Measurements from ENCODE around the gene PLXNA1.

The PLXNA1 gene

DNA sequence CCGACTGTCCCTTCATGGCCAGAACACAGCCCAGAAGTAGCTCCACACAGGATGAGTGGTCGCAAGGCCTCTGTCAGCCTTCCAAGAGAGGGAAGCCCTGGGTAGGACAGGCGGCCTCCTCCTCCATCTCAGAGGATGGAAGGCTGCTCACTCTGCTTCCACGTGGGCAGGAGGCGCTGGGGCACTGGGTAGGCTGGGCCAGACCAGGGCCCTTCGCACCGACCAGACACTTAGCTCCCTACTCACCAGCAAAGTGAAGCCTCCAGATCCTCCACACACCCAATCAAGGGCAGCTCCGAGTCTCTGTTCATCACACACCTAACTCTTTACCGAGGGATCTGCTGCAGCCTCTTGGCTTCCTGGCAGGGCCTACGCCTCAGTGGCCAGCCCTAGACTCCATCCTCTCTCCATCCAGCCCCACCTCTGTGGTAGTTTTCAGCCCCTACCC is 24.3 kb upstream of the PLXNA1 start:
- DNase-seq (ENCODE audit: low read depth), result no peak
- TF ChIP-seq MYC (IDR thresholded peaks at IDR 0.05; ENCODE audit: low read depth, low read length), result no peak
- TF ChIP-seq, protein P1, sequence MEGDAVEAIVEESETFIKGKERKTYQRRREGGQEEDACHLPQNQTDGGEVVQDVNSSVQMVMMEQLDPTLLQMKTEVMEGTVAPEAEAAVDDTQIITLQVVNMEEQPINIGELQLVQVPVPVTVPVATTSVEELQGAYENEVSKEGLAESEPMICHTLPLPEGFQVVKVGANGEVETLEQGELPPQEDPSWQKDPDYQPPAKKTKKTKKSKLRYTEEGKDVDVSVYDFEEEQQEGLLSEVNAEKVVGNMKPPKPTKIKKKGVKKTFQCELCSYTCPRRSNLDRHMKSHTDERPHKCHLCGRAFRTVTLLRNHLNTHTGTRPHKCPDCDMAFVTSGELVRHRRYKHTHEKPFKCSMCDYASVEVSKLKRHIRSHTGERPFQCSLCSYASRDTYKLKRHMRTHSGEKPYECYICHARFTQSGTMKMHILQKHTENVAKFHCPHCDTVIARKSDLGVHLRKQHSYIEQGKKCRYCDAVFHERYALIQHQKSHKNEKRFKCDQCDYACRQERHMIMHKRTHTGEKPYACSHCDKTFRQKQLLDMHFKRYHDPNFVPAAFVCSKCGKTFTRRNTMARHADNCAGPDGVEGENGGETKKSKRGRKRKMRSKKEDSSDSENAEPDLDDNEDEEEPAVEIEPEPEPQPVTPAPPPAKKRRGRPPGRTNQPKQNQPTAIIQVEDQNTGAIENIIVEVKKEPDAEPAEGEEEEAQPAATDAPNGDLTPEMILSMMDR (IDR thresholded peaks at IDR 0.05; ENCODE audit: low read depth, low read length), result no peak
- no peak overlapping the region for H3K4me3 ChIP-seq (ENCODE audit: low read depth, low read length)

DNA sequence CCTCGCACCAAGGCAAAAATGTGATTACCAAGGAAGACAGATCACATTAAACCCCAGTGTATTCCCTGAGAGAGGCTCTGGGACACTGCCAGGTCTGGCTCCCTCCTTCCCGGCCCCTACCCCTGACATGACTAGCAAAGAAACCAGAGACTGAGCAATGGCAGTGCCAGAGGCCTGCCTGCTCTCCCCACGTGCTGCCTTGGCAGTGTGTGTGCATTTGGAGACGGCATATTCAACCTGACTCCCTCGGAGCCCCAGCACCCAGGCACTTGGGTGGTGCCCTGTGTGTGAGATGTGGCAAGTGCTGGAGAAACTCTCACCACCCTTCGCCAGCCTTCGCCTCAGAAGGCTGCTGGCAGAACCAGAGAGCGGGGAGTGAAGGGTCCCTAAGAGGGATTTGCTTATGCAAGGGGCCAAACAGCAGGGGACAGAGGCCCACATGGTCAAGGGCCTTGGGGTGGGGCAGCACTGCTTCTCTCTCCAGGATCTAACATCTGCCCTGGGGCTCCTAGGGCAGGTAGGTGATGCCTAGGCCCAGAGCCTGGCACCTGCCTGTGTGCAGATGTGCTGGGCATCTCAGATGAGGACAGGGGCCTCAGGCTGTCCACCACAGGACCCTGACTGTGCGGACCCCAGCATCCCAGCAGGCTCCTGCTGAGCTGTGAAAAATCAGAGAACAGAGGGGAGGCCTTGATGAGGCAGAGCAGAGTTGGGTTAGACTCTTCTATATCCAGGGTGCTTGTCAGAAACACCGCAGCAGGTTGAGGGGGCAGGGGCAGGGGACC is 23.6 kb upstream of the PLXNA1 start:
- no peak for DNase-seq (ENCODE audit: low read depth)
- no peak for TF ChIP-seq POLR2A (IDR thresholded peaks at IDR 0.05; ENCODE audit: extremely low read depth, insufficient read length)
- H3K4me3 ChIP-seq (ENCODE audit: low read depth, low read length), result no peak overlapping the region

DNA sequence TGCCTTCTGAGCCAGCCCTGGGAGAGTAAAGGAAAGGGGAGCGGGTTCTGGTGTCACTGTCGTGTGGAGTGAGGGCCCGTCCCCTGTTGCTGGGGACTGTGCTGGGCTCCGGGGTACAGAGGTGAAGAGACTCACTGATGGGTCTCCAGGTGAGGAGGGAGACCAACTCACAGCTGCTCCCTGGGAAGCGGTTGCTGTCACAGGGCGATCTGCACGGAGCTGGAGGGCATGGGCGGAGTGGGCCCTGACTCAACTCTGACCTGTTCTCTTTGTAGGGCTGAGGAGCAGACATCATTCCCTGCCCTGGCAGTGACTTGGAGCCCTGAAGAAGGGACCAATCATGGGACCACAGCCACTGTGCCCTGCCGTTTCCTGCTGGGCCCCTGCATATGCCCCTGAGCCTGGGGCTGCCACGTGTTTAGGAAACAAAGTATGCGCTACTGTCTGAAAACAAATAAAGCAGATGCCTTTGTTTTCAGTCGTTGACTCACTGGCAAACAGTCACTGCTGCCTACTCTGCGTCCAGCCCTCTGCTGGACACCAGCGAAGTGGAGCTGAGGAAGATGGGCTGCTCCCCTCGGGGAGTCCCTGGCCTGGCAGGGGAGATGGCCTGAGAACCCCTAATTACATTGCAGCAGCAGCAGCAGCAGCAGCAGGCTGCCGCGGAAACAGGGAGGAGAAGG is 22.9 kb upstream of the PLXNA1 start:
- DNase-seq (ENCODE audit: low read depth), result no peak
- H3K4me3 ChIP-seq (ENCODE audit: low read depth, low read length), result no peak overlapping the region
- TF ChIP-seq POLR2A (IDR thresholded peaks at IDR 0.05; ENCODE audit: extremely low read depth, insufficient read length) (no peak), MYC (IDR thresholded peaks at IDR 0.05; ENCODE audit: low read depth, low read length) (no peak)
- TF ChIP-seq, protein P2, sequence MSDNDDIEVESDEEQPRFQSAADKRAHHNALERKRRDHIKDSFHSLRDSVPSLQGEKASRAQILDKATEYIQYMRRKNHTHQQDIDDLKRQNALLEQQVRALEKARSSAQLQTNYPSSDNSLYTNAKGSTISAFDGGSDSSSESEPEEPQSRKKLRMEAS (IDR thresholded peaks at IDR 0.05; ENCODE audit: low read depth, low read length), result no peak
- TF ChIP-seq, protein P1 (IDR thresholded peaks at IDR 0.05; ENCODE audit: low read depth, low read length), result no peak

DNA sequence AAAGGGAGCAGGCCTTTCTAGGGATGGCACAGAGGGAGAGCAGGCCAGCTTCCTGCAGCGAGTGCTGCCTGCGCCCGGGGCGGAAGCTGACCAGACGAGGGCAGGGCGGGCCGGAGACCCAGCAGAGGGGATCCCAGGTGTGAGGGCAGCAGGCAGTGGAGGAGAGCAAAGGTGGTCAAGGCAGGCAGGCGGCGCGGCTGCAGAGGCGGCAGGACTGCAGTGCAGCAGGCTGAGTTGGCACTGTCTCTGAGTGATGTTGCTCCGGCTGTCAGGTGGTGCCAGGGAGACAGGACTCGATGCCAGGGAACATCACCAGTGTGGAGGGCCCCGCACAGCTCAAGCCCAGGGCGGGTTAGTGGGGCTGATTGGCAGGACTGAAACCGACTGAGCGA is 22.3 kb upstream of the PLXNA1 start:
- no peak for DNase-seq (ENCODE audit: low read depth)
- TF ChIP-seq, protein P2 (IDR thresholded peaks at IDR 0.05; ENCODE audit: low read depth, low read length), result no peak
- TF ChIP-seq POLR2A (IDR thresholded peaks at IDR 0.05; ENCODE audit: extremely low read depth, insufficient read length), result no peak
- TF ChIP-seq, protein P1 (IDR thresholded peaks at IDR 0.05; ENCODE audit: low read depth, low read length), result no peak
- no peak for TF ChIP-seq MYC (IDR thresholded peaks at IDR 0.05; ENCODE audit: low read depth, low read length)
- H3K4me3 ChIP-seq (ENCODE audit: low read depth, low read length), result no peak overlapping the region

DNA sequence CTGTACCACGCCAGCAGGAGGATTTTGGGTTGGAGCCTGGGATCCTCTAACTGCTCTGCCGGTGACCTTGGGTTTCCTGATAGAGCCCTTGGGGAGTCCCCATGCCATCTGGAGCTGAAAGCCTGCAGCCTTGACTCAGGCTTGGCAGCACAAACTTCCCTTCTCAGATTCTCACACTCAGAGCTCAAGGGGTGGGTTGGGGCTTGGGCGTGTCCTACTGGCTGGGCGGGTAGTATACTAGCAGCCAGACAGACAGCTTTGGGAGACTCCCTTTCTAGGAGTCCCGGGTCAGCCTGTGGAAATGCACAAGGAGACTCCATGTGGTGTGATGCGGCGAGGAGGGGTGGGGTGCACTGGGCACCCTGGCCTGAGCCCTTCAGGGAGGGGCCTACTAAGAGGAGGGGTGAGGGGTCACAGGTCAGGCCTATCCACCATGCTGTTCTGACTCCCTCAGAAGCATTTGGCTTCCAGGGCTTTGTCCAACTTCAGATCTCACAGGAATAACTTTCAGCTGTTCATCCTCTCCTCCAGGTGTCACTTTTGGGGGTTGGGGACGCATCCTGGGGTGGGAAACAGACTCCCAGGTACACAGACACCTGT is 21.6 kb upstream of the PLXNA1 start:
- no peak overlapping the region for H3K4me3 ChIP-seq (ENCODE audit: low read depth, low read length)
- no peak for TF ChIP-seq POLR2A (IDR thresholded peaks at IDR 0.05; ENCODE audit: extremely low read depth, insufficient read length)
- TF ChIP-seq, protein P2 (IDR thresholded peaks at IDR 0.05; ENCODE audit: low read depth, low read length), result no peak
- TF ChIP-seq, protein P1 (IDR thresholded peaks at IDR 0.05; ENCODE audit: low read depth, low read length), result no peak
- no peak for TF ChIP-seq MYC (IDR thresholded peaks at IDR 0.05; ENCODE audit: low read depth, low read length)
- DNase-seq (ENCODE audit: low read depth), result no peak

DNA sequence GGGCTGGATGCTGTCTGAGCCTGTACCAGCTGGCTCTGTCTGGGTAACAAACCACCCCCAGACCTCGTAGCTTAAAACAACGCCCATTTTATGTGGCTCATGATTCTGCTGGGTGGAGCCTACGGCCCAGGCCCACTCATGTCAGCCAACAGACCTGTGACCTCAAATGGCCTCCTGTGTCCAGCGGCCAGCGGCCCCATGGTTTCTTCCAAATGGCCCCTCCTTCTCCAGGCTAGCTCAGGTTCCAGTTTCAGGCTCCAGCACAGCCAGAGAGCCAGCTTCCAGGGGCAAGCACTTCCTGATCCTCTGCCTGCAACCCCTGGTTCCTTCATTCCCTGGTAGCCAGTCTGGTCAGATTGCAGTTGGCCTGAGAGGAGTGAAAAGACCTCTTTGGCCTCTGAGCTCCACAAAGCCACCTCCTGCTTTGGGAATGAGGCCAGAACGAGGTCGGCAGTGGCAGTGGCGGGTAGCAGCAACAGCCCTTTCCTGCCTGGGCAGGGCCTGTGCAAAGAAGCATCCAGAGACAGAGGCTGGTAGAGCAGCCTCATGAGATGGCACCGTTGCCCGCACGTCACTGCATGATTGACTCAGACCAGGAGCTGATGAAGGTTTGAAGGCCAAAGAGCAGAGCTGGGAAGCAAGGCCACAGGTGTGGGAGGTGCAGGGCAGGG is 21.0 kb upstream of the PLXNA1 start:
- TF ChIP-seq, protein P1 (IDR thresholded peaks at IDR 0.05; ENCODE audit: low read depth, low read length), result no peak
- no peak for TF ChIP-seq POLR2A (IDR thresholded peaks at IDR 0.05; ENCODE audit: extremely low read depth, insufficient read length)
- TF ChIP-seq, protein P2 (IDR thresholded peaks at IDR 0.05; ENCODE audit: low read depth, low read length), result no peak
- H3K4me3 ChIP-seq (ENCODE audit: low read depth, low read length), result no peak overlapping the region
- DNase-seq (ENCODE audit: low read depth), result no peak
